ENCODE data around the gene SORCS1.

SORCS1 gene

DNA sequence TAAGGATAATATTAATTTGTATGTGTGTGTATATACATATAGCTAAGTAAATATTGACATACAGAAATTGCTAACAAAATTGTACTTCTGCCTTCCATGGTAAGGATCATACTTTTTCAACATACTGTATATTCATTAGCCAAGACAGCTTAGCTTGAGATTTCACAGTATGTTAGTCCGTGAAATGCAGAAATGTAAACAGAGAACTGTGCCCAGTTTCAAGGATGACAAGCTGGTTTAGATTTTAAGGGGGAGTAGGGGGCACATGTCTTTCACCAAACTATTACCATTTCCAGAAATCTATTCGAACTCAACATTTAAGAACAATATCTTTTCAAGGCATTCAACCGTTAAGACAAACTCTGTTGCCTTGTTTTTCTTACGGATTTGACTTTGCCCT, 182.2 kb downstream of the SORCS1 start:
- no peak for FAIRE-seq

- no peak for FAIRE-seq
Measured at GRCh38 chr10:106981452-106982075, 182.9 kb downstream of the SORCS1 start.

DNA sequence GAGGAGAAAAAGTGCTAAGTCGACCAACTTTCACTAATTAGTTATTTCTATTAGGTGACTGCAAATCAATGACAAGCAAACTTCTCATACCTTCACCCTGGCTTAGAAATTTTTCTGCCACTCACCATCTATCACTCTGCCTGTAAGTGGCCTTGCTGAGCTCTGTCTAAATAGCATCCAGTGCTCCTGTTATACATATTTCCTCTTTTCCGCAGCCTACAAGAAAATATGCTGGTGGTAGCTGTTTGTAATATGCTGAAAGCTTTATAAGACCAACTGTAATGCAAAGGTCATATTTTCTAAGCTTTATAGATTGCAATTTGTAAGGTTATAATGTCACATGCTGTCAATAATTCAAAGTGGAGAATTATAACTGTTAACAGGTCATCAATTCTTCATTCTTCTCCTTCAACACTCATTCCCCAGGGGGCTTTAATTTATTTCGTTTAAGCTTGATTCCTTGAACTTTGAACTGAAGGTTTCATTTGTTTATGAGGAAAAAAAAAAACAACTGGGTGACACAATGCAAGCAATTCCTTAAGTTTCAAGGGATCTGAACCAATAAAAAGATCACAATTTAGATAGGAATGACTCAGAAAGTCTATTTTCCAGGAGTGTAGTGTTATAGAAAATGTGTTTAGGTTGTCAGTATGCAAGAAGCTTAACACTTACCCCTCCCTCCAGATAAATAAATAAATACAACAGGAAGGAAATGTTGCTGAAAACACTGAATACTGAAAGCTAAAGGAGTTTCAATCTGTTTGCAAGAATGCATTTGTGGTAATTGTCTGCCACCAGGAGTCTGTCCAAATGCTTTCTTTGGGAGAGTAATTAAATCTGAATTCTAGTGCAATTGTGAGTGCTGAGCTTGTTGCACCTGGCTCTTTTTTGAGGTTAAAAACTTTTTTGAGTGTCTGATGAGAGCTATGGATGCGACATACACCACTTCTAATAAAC, 183.7 kb downstream of the SORCS1 start:
- FAIRE-seq: no peak

DNA sequence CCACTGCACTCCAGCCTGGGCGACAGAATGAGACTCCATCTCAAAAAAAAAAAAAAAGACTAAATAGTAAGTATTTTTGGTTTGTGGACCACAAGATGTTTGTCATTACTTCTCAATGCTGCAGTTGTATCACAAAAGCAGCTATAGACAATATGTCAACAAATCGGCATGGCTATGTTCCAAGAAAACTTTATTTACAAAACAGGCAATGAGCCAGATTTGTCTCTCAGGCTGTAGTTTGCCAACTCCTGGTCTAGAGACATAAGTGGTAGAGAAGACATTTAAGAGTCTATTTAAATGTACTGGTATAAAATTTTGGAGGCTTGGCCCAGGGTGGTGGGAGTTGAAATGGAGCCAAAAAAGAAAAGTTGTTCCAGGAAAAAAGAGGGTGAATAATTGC, 185.8 kb downstream of the SORCS1 start:
- FAIRE-seq: no peak

DNA sequence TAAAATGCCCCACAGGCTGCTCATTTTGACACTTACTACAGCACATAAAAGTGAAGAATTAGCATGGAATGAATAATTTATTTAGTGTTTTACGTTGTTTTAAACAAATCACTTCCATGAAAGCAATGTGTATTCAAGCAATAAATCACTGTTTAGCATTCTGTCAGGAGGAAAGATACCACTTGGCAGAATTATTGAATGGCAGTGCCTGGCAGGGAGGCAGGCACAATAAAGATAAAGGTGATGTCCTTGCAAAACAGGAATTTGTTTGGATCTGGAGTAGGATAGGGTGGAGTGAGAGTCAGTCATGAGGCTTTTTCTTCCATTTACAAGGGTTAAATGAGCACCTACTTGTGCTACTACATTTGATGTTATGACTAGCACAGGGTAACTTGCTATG, 190.8 kb downstream of the SORCS1 start:
- no peak for FAIRE-seq

GRCh38 chr10:106973288-106973687, 191.2 kb downstream of the SORCS1 start:
- no peak for FAIRE-seq

DNA sequence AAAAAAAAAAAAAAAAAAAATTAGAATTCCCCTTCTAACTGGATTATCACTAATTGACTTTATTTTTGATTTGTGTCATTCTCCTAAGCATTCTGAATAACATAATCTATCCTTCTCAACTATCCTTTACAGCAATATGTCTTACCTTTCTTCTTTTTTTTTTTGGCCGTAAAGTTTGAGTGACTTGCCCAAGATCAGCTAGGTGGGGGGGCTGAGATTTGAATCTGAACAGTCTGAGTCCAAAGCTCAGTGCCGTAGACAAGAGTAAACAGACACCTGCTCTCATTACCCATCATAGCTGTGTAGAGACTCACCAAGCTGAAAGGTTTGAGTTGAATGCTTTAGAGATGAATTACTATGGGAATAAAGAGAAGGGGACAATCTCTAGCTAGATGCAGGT, 192.1 kb downstream of the SORCS1 start:
- FAIRE-seq: no peak

DNA sequence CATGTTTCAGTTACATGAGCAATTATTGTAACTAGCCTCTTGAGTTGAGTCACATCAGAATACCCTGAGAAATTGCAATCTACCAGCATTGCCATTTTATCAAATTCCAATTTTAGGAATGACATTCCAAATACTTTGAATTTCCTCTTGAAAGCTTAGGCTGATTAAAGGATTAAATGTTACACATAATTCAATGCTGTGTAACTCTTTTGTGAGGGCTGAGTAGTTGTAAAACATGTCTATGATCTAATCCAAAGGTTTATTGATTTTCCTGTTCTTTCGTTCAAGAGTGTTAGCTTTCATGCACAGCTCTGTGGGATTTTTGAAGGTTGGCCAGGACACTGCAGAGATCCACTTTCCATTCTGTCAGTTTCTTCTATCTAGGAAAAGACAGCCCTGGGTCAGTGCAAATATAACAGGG, 193.1 kb downstream of the SORCS1 start:
- FAIRE-seq: no peak

- FAIRE-seq: no peak
Measured at GRCh38 chr10:106967452-106967851, 197.1 kb downstream of the SORCS1 start.

GRCh38 chr10:106960812-106961211, 203.7 kb downstream of the SORCS1 start:
- no peak for FAIRE-seq

DNA sequence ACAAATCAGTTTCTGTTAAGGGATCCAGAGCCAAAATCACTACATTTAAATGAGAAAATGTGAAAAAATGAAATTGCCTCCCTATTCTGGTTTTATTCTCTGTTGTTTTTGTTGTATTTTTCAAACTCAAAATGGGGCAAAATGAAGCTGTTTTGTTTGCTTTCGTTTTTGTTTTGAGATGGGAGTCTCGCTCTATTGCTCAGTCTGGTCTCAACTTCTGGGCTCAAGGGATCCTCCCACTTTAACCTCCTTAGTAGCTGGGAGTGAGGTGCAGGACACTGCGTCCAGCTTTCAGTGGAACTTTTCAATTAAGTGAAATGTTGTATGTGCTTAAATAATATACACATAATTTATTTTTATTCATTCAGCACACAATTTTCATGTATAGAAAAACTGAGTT, 205.0 kb downstream of the SORCS1 start:
- FAIRE-seq: no peak

DNA sequence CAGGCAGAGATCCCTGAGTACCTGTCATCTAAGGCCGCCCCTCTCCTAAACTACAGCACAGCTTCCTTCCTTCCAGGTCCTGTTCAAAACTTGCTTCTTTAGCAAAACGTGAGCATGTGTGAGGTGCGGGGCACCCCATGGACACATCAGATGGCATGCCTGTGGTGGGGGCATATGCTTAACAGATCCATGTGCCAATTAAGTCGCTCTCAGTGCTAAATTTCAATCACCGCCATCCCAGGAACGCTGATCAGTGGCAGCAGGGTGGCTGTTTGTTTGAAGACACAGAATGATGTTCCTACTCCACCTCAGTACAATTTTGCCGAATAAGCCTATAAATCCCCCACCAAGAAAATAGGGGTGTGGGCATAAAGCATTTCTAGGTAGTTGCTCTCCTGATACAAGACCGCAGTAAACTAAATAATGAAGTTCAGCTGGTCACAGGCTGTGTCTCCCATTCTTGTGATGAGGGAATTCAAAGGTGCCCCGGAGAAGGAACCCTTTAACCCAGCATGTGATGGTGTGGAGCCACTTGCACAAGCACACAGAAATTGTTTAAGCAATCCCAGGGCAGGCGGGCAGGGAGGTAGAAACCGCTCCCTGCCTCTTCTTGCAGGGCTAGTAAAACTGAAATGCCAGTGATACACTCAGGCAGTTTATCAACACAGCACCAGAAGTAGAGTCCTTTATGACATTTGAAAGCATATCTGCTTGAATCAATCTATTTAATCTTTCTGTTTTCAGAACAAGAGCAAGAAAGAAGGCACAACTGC, 205.7 kb downstream of the SORCS1 start:
- FAIRE-seq: no peak

GRCh38 chr10:106957823-106958588, 206.5 kb downstream of the SORCS1 start:
- FAIRE-seq: no peak

DNA sequence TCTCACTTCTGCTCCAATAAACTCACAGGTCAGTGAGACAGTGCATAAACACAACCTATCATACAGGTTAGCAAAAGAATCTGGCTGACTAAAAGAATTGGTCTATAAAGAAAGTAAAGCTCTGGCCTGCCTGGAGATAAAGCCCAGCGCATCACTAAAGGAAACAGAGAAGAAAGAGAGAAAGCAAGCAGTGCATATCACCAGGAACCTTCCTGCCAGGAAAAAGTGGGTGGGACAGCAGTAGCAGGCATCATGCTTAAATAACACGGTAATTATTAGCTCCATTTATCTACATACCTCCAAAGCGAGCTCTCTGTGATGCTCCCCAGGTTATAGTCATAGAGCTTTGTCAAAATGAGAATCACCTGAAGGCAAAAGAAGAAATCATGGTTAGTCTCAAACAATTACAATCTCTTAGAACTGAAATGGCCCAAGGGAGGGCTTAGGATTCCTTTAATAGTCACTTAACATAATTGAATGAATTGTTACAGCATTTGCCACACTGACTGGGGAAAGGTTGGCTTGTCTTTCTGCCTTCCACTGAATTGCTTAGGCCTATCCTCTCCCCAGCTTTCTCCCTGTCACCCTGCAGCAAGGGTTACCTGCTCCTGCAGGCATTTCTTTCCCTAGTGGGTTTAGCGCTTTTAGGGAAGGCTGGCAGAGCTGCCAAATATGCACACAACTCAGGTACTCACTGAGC, 208.1 kb downstream of the SORCS1 start:
- FAIRE-seq: no peak

DNA sequence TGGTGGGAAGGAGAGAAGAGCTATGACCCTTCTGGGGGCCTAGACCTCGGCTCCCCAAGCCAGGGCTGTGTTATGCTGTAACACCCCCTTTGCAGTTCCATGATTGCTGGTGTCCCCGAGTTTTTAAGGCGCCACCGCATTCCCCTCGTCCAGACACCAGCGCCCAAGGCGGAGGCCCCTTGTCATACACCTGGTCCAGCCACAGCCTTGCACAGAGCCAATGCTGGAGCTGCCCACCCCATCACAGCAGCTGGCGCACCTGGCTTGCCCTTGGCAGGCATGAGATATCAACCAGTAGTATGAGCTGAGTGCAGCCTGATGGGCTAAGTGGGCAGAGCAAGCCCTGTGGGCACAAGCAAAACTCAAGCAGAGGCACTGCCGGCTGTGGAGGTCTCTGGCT, 209.4 kb downstream of the SORCS1 start:
- FAIRE-seq: no peak

- no peak for FAIRE-seq
Measured at GRCh38 chr10:106952033-106952432, 212.5 kb downstream of the SORCS1 start.

- no peak for FAIRE-seq
Measured at GRCh38 chr10:106949680-106950478, 214.6 kb downstream of the SORCS1 start.

DNA sequence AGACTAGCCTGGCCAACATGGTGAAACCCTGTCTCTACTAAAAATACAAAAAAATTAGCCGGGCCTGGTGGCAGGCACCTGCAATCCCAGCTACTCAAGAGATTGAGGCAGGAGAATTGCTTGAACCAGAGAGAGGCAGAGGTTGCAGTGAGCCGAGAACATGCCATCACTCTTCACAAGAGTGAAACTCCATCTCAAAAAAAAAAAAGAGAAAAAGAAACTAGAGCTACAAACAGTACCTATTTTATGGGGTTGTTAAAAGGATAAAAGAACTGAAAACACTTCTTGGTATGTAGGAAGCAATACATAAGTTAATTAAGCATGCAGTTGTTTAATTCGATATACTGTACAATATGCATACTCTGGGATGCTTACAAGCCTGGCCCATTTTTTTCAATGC, 216.9 kb downstream of the SORCS1 start:
- FAIRE-seq: no peak

GRCh38 chr10:106942035-106942662, 222.4 kb downstream of the SORCS1 start:
- FAIRE-seq: no peak

- FAIRE-seq: no peak
Measured at GRCh38 chr10:106941297-106942034, 223.0 kb downstream of the SORCS1 start.
